ENCODE data around the gene MTCL1. TPM values are rescaled to one million over a fixed set of nuclear protein-coding genes. Genes with fewer than 3 reads are reported as not detected.

The MTCL1 gene
- total and polyA plus RNA-seq, 9 of the 15 experiments (the other 6 are each of a cell fraction or from before 2014, with no cell fraction given): 0.21 to 7.4 (median 3.7) TPM

DNA sequence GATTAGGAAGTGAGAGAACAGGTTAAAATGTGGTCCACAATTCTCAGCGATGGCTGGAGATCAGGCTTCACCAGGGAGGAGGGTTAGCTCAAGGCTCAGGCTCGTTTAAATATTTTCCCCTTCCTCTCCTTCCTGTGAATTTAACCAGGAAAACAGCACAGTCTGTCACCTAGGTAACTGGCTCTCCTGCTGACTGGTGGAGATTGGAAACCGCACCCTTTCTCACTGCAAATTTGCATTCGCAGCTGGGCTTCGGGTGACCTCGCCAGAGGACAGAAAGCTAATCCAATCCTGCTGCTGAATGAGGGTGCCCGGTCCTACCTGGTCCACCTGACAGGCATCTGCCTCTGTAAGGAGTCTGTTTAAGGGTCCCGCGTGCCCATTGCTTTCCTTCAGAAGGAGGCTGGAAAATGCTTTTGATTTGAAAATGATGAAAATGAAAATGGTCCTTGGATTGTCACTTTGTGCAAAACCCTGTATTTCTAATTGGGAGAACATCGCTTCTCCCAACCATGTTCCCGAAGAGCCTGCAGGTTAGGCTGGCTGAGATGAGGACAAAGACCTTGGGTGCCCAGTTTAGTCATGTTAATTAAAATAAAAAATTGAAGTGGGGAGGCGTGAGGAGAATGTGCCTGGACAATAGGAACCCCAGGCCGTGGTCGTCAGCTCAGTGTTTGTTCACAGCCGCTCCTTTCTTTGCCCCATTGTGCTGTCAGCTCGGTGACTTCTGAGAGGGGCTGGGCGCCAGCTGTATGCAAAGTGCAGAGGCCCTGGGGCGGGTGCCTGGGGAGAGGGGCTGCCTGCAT lies 43.4 kb upstream of the MTCL1 start:
- CTCF ChIA-PET (ENCODE audit: low intra/inter-chr PET ratio): no interaction called here
- 15% methylated on average over 18 of the region's 18 CpGs for WGBS (ENCODE audit: insufficient coverage, low coverage, missing lambda C conversion rate)
- BruUV-seq (replicated peaks): no TSS peak
- no peak overlapping the region for H3K9ac ChIP-seq (ENCODE audit: insufficient read depth in 1 of 2, low read depth in 2 of 2, low read length in 2 of 2)
- peaks cover 16 to 19% of the 10 kb centered on the region in 2 experiments; a peak in 4 of 5 replicates for H3K4me1 ChIP-seq (replicated peaks in 1 of 2; ENCODE audit: control insufficient read depth in 2 of 2, insufficient read depth in 2 of 2, low read length in 2 of 2)
- H3K4me3 ChIP-seq: no peak overlapping the region
- no peaks in the 10 kb centered on the region for H3K36me3 ChIP-seq (ENCODE audit: control insufficient read depth, insufficient read depth, low read length)
- DNase-seq (ENCODE audit: extremely low read depth in 1 of 4, low spot score in 3 of 4): peak in 2 of 4 experiments; percentile 38 to 39
- H3K79me2 ChIP-seq (ENCODE audit: control insufficient read depth, insufficient read depth, low read length): no peaks in the 10 kb centered on the region
- POLR2A ChIA-PET: interaction anchor here (0.5 to 1.2 kb wide), 2 partner anchors 14 to 37 kb away, joined by 4 read pairs; no protein-coding TSS in a partner anchor
- in situ Hi-C loops (cut with MboI): loop anchor here (25.0 kb wide), 1 partner anchor 850 kb away; no protein-coding TSS in a partner anchor
- H3K27me3 ChIP-seq (ENCODE audit: control insufficient read depth in 2 of 2, insufficient read depth in 2 of 2, low read length in 2 of 2): peaks cover 0 to 14% of the 10 kb centered on the region in 2 experiments; a peak in 3 of 5 replicates
- H3K9me1 ChIP-seq (ENCODE audit: control insufficient read depth, insufficient read depth, low read length): no peaks in the 10 kb centered on the region
- intact Hi-C loops (cut with micrococcal nuclease): no loop called here
- H3K27ac ChIP-seq (ENCODE audit: extremely low read depth, low read depth, low read length): no peak overlapping the region
- peak overlapping the region; percentile 28; the same call in 1 of the 2 replicates for H3K4me2 ChIP-seq (ENCODE audit: insufficient read depth, low read length)
- ATAC-seq: no peak; the same call in 2 of the 3 replicates
- no peaks in the 10 kb centered on the region for H3K9me3 ChIP-seq (replicated peaks; ENCODE audit: control insufficient read depth, insufficient read depth, low read depth, low read length)
- FAIRE-seq: no peak
- no peaks in the 10 kb centered on the region for H4K20me1 ChIP-seq (replicated peaks; ENCODE audit: control insufficient read depth, insufficient read depth, low read length)
- H2AFZ ChIP-seq (ENCODE audit: low read depth, low read length): peak overlapping the region; percentile 51
- TF ChIP-seq, protein P1, sequence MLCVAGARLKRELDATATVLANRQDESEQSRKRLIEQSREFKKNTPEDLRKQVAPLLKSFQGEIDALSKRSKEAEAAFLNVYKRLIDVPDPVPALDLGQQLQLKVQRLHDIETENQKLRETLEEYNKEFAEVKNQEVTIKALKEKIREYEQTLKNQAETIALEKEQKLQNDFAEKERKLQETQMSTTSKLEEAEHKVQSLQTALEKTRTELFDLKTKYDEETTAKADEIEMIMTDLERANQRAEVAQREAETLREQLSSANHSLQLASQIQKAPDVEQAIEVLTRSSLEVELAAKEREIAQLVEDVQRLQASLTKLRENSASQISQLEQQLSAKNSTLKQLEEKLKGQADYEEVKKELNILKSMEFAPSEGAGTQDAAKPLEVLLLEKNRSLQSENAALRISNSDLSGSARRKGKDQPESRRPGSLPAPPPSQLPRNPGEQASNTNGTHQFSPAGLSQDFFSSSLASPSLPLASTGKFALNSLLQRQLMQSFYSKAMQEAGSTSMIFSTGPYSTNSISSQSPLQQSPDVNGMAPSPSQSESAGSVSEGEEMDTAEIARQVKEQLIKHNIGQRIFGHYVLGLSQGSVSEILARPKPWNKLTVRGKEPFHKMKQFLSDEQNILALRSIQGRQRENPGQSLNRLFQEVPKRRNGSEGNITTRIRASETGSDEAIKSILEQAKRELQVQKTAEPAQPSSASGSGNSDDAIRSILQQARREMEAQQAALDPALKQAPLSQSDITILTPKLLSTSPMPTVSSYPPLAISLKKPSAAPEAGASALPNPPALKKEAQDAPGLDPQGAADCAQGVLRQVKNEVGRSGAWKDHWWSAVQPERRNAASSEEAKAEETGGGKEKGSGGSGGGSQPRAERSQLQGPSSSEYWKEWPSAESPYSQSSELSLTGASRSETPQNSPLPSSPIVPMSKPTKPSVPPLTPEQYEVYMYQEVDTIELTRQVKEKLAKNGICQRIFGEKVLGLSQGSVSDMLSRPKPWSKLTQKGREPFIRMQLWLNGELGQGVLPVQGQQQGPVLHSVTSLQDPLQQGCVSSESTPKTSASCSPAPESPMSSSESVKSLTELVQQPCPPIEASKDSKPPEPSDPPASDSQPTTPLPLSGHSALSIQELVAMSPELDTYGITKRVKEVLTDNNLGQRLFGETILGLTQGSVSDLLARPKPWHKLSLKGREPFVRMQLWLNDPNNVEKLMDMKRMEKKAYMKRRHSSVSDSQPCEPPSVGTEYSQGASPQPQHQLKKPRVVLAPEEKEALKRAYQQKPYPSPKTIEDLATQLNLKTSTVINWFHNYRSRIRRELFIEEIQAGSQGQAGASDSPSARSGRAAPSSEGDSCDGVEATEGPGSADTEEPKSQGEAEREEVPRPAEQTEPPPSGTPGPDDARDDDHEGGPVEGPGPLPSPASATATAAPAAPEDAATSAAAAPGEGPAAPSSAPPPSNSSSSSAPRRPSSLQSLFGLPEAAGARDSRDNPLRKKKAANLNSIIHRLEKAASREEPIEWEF (CRISPR knock-in tag; IDR thresholded peaks at IDR 0.05): no peak
- 0 out of 2 replicates have a peak, but pooled peaks have one; percentile 15 for TF ChIP-seq CTBP1 (IDR thresholded peaks at IDR 0.05; ENCODE audit: borderline replicate concordance)
- no peak for TF ChIP-seq NELFE (IDR thresholded peaks at IDR 0.05; ENCODE audit: insufficient read depth, insufficient read length)
- TF ChIP-seq, protein P2, sequence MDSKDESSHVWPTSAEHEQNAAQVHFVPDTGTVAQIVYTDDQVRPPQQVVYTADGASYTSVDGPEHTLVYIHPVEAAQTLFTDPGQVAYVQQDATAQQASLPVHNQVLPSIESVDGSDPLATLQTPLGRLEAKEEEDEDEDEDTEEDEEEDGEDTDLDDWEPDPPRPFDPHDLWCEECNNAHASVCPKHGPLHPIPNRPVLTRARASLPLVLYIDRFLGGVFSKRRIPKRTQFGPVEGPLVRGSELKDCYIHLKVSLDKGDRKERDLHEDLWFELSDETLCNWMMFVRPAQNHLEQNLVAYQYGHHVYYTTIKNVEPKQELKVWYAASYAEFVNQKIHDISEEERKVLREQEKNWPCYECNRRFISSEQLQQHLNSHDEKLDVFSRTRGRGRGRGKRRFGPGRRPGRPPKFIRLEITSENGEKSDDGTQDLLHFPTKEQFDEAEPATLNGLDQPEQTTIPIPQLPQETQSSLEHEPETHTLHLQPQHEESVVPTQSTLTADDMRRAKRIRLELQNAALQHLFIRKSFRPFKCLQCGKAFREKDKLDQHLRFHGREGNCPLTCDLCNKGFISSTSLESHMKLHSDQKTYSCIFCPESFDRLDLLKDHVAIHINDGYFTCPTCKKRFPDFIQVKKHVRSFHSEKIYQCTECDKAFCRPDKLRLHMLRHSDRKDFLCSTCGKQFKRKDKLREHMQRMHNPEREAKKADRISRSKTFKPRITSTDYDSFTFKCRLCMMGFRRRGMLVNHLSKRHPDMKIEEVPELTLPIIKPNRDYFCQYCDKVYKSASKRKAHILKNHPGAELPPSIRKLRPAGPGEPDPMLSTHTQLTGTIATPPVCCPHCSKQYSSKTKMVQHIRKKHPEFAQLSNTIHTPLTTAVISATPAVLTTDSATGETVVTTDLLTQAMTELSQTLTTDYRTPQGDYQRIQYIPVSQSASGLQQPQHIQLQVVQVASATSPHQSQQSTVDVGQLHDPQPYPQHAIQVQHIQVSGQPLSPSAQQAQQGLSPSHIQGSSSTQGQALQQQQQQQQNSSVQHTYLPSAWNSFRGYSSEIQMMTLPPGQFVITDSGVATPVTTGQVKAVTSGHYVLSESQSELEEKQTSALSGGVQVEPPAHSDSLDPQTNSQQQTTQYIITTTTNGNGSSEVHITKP (IDR thresholded peaks at IDR 0.05; ENCODE audit: partially characterized antibody): peak; percentile 44
- TF ChIP-seq FOXJ2 (tag; IDR thresholded peaks at IDR 0.05): 0 out of 2 replicates have a peak, but pooled peaks have one; percentile 61
- TF ChIP-seq, protein P3, sequence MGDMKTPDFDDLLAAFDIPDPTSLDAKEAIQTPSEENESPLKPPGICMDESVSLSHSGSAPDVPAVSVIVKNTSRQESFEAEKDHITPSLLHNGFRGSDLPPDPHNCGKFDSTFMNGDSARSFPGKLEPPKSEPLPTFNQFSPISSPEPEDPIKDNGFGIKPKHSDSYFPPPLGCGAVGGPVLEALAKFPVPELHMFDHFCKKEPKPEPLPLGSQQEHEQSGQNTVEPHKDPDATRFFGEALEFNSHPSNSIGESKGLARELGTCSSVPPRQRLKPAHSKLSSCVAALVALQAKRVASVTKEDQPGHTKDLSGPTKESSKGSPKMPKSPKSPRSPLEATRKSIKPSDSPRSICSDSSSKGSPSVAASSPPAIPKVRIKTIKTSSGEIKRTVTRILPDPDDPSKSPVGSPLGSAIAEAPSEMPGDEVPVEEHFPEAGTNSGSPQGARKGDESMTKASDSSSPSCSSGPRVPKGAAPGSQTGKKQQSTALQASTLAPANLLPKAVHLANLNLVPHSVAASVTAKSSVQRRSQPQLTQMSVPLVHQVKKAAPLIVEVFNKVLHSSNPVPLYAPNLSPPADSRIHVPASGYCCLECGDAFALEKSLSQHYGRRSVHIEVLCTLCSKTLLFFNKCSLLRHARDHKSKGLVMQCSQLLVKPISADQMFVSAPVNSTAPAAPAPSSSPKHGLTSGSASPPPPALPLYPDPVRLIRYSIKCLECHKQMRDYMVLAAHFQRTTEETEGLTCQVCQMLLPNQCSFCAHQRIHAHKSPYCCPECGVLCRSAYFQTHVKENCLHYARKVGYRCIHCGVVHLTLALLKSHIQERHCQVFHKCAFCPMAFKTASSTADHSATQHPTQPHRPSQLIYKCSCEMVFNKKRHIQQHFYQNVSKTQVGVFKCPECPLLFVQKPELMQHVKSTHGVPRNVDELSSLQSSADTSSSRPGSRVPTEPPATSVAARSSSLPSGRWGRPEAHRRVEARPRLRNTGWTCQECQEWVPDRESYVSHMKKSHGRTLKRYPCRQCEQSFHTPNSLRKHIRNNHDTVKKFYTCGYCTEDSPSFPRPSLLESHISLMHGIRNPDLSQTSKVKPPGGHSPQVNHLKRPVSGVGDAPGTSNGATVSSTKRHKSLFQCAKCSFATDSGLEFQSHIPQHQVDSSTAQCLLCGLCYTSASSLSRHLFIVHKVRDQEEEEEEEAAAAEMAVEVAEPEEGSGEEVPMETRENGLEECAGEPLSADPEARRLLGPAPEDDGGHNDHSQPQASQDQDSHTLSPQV (IDR thresholded peaks at IDR 0.05): no peak

All from K562 (cell line).